Measurements from ENCODE around the gene KAZALD1. TPM values are rescaled to one million over a fixed set of nuclear protein-coding genes. Genes with fewer than 3 reads are reported as not detected.

The KAZALD1 gene
- polyA plus RNA-seq, 6 donors from 2014 or later: not detected

DNA sequence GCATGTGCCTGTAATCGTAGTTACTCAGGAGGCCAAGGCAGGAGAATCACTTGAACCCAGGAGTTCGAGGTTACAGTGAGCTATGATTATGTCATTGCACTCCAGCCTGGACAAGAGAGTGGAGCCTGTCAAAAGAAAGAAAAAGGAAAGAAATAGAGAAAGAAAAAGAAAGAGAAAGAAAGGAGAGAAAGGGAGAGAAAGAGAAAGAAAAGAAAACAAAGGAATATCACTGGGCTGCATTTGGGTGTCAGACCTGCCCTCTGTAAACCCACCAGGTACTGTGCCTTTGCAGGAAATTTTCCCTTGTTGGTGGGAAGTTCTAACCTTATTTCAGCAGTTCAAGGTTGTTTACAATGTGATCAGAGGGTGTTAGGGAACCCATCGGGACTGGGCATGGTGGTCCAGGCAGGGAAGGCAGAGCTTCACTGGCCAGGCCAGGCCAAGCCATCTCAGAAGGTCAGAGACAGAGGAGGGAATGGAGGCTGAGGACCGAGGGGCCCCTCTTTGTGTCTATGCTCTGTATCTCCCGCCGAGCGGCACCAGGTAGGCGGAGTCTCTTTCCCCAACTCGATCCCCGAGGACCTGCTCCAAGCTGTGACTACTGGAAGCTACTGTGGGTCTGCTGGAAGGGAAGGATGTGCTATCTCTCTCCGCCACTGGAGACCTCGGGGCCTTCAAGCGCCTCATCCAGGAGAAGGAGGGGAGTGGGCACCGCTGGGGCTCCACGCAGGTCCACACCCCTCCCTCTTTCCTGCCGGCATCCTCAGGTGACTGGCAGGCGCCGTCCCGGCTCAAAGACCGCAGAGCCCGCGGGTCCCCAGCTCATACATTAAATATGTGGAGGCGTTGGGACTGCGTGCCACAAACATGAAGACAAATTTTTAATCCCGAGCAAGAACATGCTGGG is 15.2 kb upstream of the KAZALD1 start:
- DNase-seq (no peak), ATAC-seq (ENCODE audit: low read depth in 2 of 2) (no peak)
- Mint-ChIP-seq H3K9me3 (peaks cover 0 to 2% (median 0%) of the 10 kb centered on the region in 7 donors), H3K4me3 (no peak overlapping the region), H3K36me3 (peaks cover 0 to 7% of the 10 kb centered on the region in 2 donors), H3K4me1 (peaks cover 26 to 49% (median 29%) of the 10 kb centered on the region in 3 donors), H3K27ac (peak overlapping the region in 1 of 6 donors; percentile 21), H3K27me3 (peaks cover 47 to 56% (median 48%) of the 10 kb centered on the region in 3 donors)

DNA sequence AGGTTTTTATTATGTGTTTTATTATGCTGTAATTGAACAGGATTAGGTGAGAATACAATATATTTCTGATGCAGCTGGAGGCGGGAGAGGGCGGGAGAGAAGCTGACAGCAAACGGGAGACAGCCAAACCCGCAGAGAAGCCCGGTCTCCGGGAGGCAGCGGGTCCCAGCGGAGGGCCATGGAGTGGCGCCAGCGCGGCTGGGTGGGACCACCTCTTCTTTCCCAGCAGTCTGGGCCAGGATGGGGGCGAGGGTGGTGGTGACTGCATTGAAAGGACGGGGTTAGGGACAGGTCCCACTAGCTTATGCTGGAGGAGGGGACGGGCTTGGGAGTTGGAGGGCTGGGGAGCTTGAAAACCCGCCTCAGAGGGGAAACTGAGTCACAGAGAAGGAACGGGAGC is 14.5 kb upstream of the KAZALD1 start:
- H3K27me3 Mint-ChIP-seq: peaks cover 47 to 56% (median 48%) of the 10 kb centered on the region in 3 donors

DNA sequence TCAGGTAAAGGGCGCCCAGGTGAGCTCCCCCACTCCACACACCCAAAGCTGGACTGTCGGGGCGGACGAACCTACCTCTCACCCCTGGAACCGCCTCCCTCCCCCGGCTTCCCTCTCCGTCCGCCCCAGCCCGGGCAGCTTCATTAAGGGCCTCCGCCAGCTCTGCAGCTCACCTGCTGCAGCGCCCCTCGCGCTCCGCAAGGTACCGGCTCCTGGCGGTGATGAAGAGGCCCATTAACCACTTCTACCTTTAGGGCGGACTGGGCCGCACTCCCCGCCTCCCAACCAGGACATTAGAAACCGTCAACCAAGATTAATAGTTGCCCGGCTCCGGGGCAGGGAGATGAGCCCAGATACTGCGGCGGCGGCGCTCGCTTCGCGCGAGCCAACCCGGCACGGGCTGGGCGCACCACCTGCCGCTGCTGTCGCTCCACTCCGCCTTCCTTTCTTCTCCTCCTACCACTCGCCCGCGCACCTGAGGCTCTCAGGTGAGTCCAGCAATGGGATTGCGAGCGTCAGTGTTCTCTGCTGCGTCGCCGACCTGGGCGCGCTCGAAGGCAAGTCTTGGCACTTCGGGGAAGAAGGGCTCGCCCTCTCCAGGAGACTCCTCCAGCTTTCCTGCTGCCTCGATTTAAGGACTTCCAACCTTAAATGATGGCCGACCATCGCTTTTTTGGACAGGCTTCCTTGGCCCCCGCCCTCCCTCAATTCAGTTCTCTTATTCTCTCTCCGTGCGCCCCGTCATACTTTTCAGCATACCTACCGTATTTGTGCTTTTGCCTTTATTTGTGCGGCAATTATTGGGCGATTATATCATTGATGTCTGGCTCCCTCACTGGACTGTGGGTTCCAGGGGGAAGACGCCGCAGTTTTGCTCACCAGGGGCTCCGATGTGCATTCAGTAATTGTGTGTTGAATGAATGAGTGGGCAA is 13.6 kb upstream of the KAZALD1 start:
- Mint-ChIP-seq H3K4me1 (peaks cover 15 to 36% (median 18%) of the 10 kb centered on the region in 3 donors), H3K36me3 (peaks cover 0 to 7% of the 10 kb centered on the region in 2 donors), H3K27me3 (peaks cover 47 to 56% (median 48%) of the 10 kb centered on the region in 3 donors), H3K27ac (no peak overlapping the region), H3K4me3 (no peak overlapping the region), H3K9me3 (peaks cover 0 to 2% (median 0%) of the 10 kb centered on the region in 7 donors)
- ATAC-seq (ENCODE audit: low read depth in 2 of 2): no peak
- no peak for DNase-seq

More for the DNA sequence above, 14.5 kb upstream of the KAZALD1 start:
- Mint-ChIP-seq H3K4me1 (peaks cover 24 to 46% (median 28%) of the 10 kb centered on the region in 3 donors), H3K9me3 (peaks cover 0 to 2% (median 0%) of the 10 kb centered on the region in 7 donors), H3K36me3 (peaks cover 0 to 7% of the 10 kb centered on the region in 2 donors), H3K4me3 (no peak overlapping the region), H3K27ac (peak overlapping the region in 1 of 6 donors; percentile 92)
- DNase-seq (no peak), ATAC-seq (ENCODE audit: low read depth in 2 of 2) (no peak)

DNA sequence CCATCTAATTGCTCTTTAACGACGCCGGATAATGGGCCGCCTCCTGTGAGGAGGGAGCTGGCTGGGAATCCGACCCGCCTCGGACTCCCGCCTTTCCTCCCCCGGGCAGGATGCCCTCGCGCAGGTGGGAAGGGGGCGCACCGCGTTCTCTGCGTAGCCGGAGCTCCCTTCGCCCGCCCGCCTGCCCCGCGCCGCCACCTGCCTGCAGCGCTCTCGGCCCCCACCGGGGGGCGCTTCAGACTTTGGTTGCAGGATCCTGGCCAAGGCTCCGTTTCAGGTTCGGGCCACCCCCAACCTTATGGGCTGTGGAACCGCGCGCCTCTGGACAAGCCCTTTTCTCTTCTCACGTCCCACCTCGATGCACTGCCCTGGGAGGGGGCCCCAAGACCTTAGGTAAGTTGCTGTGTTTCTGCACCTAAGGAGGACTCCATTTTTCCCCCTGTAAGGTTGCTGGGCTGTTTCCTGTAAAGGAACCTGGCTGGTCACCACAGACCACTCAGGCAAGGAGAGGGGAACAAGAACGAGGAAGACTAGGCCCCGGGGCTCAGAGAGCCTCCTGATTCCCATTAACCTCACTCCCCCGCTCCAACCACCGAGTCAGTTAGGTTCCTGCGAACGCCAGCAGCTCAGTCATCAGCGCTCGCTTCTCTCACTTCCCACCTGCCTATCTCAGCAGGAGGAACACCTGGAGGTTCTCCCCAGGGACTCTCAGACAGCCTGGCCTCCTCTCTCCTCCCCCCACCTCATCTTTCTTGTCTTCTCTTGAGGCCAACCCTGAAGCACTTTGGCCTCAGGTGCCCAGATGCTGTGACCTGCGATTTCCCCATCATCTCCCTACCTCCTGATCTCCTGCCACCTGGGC is 11.3 kb upstream of the KAZALD1 start:
- Mint-ChIP-seq H3K9me3 (peaks cover 0 to 2% (median 0%) of the 10 kb centered on the region in 7 donors), H3K27me3 (peaks cover 43 to 56% (median 48%) of the 10 kb centered on the region in 3 donors), H3K36me3 (peaks cover 0 to 7% of the 10 kb centered on the region in 2 donors), H3K27ac (peak overlapping the region in 3 of 6 donors; percentile 60 to 75 (median 66)), H3K4me1 (peaks cover 11 to 32% (median 15%) of the 10 kb centered on the region in 3 donors), H3K4me3 (peak overlapping the region in 6 of 8 donors; percentile 13 to 70 (median 50))
- peak; percentile 87 to 90 for ATAC-seq (ENCODE audit: low read depth in 2 of 2)
- peak; percentile 68 for DNase-seq

DNA sequence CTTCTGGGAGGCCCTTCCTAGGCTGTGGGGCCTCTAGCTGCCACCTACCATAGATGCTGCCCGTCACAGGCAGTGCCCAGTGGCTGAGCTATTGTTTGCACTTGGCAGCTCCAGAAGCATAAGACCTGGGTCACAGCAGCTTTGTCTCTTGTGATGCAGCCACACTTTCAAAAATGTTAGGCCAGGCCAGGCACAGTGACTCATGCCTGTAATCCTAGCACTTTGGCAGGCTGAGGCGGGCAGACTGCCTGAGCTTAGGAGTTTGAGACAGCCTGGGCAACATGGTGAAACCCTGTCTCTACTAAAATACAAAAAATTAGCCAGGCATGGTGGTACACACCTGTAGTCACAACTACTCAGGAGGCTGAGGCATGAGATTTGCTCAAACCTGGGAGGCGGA is 9.5 kb upstream of the KAZALD1 start:
- no peak overlapping the region for H3K4me3 Mint-ChIP-seq
- DNase-seq: no peak

DNA sequence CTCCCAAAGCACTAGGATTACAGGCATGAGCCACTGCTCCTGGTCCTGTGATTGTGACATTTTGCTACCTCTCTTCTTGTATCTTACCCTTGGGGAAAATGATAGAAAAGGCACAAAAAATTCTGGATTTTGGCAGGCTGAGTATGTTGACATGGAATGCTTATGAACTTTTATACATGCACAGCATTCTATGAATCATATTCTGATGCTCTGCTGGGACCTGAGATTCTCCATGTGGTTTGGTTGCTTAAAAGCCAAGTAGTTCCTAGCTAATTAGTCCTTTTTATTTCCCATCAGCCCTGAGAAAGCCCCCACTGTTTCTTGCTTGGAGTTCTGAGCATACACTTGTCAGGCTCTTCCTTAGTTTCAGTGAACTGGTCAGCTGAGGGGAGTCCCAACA is 8.3 kb upstream of the KAZALD1 start:
- Mint-ChIP-seq H3K27ac (no peak overlapping the region), H3K36me3 (peaks cover 0 to 7% of the 10 kb centered on the region in 2 donors), H3K4me1 (peaks cover 11 to 24% (median 15%) of the 10 kb centered on the region in 3 donors), H3K9me3 (peaks cover 0 to 2% (median 0%) of the 10 kb centered on the region in 7 donors), H3K4me3 (no peak overlapping the region), H3K27me3 (peaks cover 21 to 27% (median 22%) of the 10 kb centered on the region in 3 donors)
- no peak for DNase-seq
- ATAC-seq (ENCODE audit: low read depth in 2 of 2): no peak

More for the DNA sequence above, 9.5 kb upstream of the KAZALD1 start:
- Mint-ChIP-seq H3K36me3 (peaks cover 0 to 7% of the 10 kb centered on the region in 2 donors), H3K4me1 (peaks cover 11 to 32% (median 15%) of the 10 kb centered on the region in 3 donors), H3K27me3 (peaks cover 29 to 39% (median 33%) of the 10 kb centered on the region in 3 donors), H3K9me3 (peaks cover 0 to 2% (median 0%) of the 10 kb centered on the region in 7 donors), H3K27ac (no peak overlapping the region)
- ATAC-seq (ENCODE audit: low read depth in 2 of 2): no peak

DNA sequence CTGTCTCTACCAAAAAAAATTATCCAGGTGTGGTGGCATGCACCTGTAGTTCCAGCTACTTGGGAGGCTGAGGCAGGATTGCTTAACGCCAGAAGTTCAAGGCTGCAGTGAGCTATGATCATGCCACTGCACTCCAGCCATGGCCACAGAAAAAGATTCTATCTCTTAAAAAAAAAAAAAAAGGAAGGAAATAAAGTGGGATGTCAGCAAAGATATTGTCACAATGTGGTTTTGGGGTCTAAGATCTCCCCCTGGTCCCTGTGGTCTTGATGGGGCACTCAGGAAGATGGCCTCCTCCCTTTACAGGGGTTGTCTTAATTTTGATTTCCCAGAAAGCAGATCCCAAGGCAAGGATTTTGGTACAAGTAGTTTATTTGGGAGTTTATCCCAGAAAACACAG is 7.4 kb upstream of the KAZALD1 start:
- Mint-ChIP-seq H3K27me3 (peaks cover 13 to 19% (median 14%) of the 10 kb centered on the region in 3 donors), H3K9me3 (no peaks in the 10 kb centered on the region), H3K4me3 (no peak overlapping the region), H3K36me3 (peaks cover 0 to 7% of the 10 kb centered on the region in 2 donors), H3K27ac (peak overlapping the region in 1 of 6 donors; percentile 70), H3K4me1 (peaks cover 11 to 19% (median 12%) of the 10 kb centered on the region in 3 donors)
- DNase-seq (no peak), ATAC-seq (ENCODE audit: low read depth in 2 of 2) (no peak)

DNA sequence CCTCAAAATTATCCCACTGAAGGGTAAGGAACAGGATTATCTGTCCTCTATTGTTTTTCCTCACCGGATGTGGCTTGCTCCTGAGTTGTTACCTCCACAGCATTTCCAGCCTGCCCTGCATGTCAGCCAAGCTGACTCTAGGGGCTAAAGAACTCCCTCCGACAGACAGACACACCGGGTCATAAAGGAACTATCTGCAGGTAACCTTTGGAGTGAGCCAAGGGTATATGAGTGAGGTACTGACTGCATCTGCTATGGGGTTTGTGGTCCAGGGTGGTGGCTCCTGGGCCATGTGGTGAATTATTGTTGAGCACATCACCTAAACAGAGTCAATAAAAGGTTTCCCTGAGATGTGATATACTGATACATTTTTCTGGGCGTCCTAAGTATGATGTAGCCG is 6.9 kb upstream of the KAZALD1 start:
- H3K27me3 Mint-ChIP-seq: peaks cover 13% of the 10 kb centered on the region in 3 donors
- H3K4me1 Mint-ChIP-seq: peaks cover 9 to 19% (median 12%) of the 10 kb centered on the region in 3 donors
- peaks cover 0 to 7% of the 10 kb centered on the region in 2 donors for H3K36me3 Mint-ChIP-seq
- ATAC-seq (ENCODE audit: low read depth in 2 of 2) (no peak), DNase-seq (no peak)
- H3K27ac Mint-ChIP-seq: no peak overlapping the region
- no peak overlapping the region for H3K4me3 Mint-ChIP-seq
- H3K9me3 Mint-ChIP-seq: no peaks in the 10 kb centered on the region

DNA sequence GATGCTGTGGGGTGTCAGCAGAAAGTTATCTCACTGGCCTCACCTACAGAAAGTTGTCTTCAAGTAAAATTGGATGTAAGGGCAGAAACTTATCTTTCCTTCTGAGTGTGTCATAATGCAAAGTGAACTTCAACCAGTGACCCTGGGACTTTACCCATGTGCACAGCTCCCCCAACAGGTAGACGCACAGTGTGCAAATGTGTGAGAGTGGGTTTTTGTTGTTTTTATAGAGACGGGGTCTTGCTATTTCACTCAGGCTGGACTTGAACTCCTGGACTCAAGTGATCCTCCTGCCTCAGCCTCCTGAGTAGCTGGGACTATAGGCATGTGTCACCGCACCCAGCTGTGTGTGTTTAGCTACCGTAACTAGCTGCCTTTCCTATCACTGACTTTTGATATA is 6.4 kb upstream of the KAZALD1 start:
- peaks cover 12 to 18% (median 15%) of the 10 kb centered on the region in 3 donors for H3K4me1 Mint-ChIP-seq
- H3K27me3 Mint-ChIP-seq: peaks cover 8 to 9% (median 8%) of the 10 kb centered on the region in 3 donors
- H3K9me3 Mint-ChIP-seq: no peaks in the 10 kb centered on the region
- DNase-seq (no peak), ATAC-seq (ENCODE audit: low read depth in 2 of 2) (no peak)
- H3K36me3 Mint-ChIP-seq: peaks cover 0 to 7% of the 10 kb centered on the region in 2 donors
- H3K4me3 Mint-ChIP-seq: peak overlapping the region in 1 of 8 donors; percentile 18
- no peak overlapping the region for H3K27ac Mint-ChIP-seq

DNA sequence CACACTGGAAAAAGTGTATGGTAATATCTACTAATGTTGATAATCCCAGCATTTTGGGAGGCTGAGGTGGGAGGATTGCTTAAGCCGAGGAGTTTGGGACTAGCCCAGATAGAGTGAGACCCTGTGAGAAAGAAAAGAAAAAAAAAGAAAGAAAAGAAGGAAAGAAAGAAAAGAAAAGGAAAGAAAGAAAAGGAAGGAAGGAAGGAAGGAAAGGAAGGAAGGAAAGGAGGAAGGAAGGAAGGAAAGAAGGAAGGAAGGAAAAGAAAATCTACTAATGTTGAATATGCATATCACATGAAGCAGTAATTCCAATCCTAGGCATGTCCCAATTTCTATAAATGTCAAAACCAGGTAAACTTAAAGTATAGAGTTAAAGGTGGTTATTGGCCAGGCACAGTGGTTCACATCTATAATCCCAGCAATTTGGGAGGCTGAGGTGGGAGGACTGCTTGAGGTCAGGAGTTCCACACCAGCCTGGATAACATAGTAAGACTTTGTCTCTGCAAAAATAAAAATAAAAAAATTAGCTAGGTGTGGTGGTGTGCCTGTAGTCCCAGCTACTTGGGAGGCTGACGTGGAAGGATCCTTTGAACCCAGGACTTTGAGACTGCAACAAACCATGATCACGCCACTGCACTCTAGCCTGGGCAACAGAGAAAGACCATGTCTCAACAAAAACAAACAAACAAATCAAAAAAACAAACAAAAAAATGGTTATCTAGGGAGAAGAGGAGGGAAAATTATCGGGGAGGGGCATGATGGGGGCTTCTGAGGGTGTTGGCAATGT is 5.2 kb upstream of the KAZALD1 start:
- Mint-ChIP-seq H3K36me3 (no peaks in the 10 kb centered on the region), H3K4me1 (peaks cover 11 to 17% (median 12%) of the 10 kb centered on the region in 3 donors), H3K4me3 (peak overlapping the region in 1 of 8 donors; percentile 14), H3K27me3 (no peaks in the 10 kb centered on the region), H3K9me3 (no peaks in the 10 kb centered on the region), H3K27ac (peak overlapping the region in 1 of 6 donors; percentile 66)
- DNase-seq (no peak), ATAC-seq (ENCODE audit: low read depth in 2 of 2) (no peak)

DNA sequence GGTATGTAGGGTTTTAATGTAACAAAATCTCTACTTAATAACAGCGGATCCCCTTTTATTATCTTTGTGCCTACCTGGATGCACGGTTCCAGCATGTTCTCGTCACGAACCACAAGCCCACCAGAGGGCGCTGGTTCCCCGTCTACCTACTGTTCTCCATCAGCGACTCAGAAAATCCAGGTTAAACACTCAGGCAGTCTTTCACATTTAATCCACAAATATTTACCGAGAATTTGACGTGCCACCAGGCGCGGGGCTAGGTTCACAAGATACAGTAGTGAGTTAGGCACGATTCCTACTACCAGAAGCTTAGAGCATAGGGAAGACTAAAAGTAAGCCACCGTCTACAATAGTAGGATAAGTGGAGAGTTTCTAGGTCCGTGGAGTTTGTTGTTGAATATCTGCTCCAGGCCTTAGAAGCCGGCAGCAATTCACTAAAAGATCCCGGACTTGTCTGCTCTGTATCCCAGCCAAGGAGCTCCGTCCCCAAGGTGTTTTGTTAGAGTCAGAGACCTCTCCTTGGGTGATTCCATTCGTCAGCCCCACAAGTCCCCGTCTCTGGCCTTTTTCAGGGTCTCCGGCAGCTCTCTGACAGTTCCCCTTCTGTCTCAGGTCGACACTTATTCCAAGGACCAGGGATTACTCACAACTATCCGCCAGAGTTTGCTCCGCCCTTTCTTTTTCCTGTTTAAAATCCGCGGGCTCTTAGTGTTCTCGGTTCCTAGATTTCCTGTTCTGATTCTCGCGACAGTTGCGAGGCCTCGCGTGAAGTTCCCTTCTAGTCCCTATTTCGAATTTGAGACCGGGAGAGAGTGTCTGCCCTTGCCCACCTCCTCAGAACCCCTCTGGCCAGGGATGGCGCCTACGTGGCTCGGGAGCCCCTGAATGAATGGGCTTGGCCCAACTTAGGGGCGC is 1.5 kb upstream of the KAZALD1 start:
- Mint-ChIP-seq H3K4me3 (peak overlapping the region; percentile 89 to 99 (median 96)), H3K27me3 (peaks cover 10 to 18% (median 11%) of the 10 kb centered on the region in 3 donors), H3K36me3 (no peaks in the 10 kb centered on the region), H3K9me3 (no peaks in the 10 kb centered on the region), H3K27ac (peak overlapping the region; percentile 88 to 98 (median 92)), H3K4me1 (peaks cover 31 to 40% (median 34%) of the 10 kb centered on the region in 3 donors)
- peak; percentile 69 to 71 for ATAC-seq (ENCODE audit: low read depth in 2 of 2)
- DNase-seq: peak; percentile 91

Data from naive B cell (primary cell).